Right cardiac atrium (tissue), 5 donors: ENCODE measurements around the gene KRT73. TPM values are rescaled to one million over a fixed set of nuclear protein-coding genes. Genes with fewer than 3 reads are reported as not detected.

Source experiments
- ATAC-seq, 2 donors: fragments of 200-7000 bp; cut with Tn5 transposase; one replicate each; pipeline versions ENCODE4 v1.8.0 to v1.9.1; 2020; ENCODE audit warnings: moderate library complexity in 2 of 2, mild to moderate bottlenecking in 1 of 2
- DNase-seq, 3 donors: peaks; one replicate each; pipeline ENCODE4 v3.0.0-alpha.2; 2020
- H3K27ac ChIP-seq: one replicate; pipeline ENCODE4 v1.5.1; 2013; ENCODE audit warnings: mild to moderate bottlenecking, low read length, control low read depth, moderate library complexity
- H3K27me3 ChIP-seq: one replicate; pipeline ENCODE4 v1.6.1; 2013; ENCODE audit not compliant: control insufficient read depth, insufficient read depth
- H3K4me1 ChIP-seq: one replicate; pipeline ENCODE4 v1.6.1; 2013; ENCODE audit warnings: low read length; ENCODE audit not compliant: control insufficient read depth, insufficient read depth
- H3K4me3 ChIP-seq: one replicate; pipeline ENCODE4 v1.5.1; 2013; ENCODE audit warnings: low read length, control low read depth
- H3K9me3 ChIP-seq: one replicate; pipeline ENCODE4 v1.6.1; 2013; ENCODE audit warnings: low read length; ENCODE audit not compliant: control insufficient read depth
- WGBS: extraction: QIAGEN DNeasy Blood & Tissue Kit; methylation state at CpG from one replicate; pipeline ENCODE4 v1.1.7; 2013; 5-methylcytosine and 5-hydroxymethylcytosine counted together
- intact Hi-C, 4 donors: fragments of 100-400 bp; cut with DNase I; formaldehyde crosslinking; loops; one replicate each; pipeline versions ENCODE4 v1.11.0 to v1.14.0; 2022 to 2023
- long read RNA-seq, 4 donors: library from polyadenylated mRNA; unstranded; transcript quantifications; one replicate each; pipeline ENCODE4 v2.0.0, GENCODE V29; 2020 to 2021
- polyA plus RNA-seq: library from polyadenylated mRNA; stranded (reverse); fragments of 200-250 nt; gene quantifications from one replicate; pipeline ENCODE4 v1.2.3, GENCODE V29; 2013
- total RNA-seq, 4 donors: library from RNA; stranded (reverse); fragmentation: NEBNext Ultra II Directional; extraction: Animal tissue kit (Norgen Biotek cat#: 25700); gene quantifications; one replicate each; pipeline ENCODE4 v1.2.1, GENCODE V29; 2021
- donor health status: healthy with polysubstance abuse.
- donor health status: DM: no; HTN: yes; CAD: no.
- donor health status: DM: no; HTN: no; CAD: no.
- donor health status: DM: no; HTN: yes; CAD: no; lungs with severe emphysema.
- donor health status: DM: yes; HTN: yes; CAD: no.

The KRT73 gene
- not detected for total RNA-seq
- not detected for polyA plus RNA-seq
- long read RNA-seq, donor 1 = 0 reads
- long read RNA-seq, donor 2 = 0 reads
- long read RNA-seq, donor 3 = 0 reads
- long read RNA-seq, donor 4 = 0 reads

GRCh38 chr12:52618216-52618615 is at the start of gene KRT73:
KRT73 (minus strand) TSS chr12:52618559; CDS start chr12:52618524, 35 bp downstream.
- no peak for ATAC-seq
- H3K27me3 ChIP-seq = no peaks in the 10 kb centered on the region
- intact Hi-C loops = no loop called here
- H3K9me3 ChIP-seq = no peaks in the 10 kb centered on the region
- no peak for DNase-seq
- no peaks in the 10 kb centered on the region for H3K4me1 ChIP-seq
- no peak within 1 kb of the TSS for H3K27ac ChIP-seq
- WGBS = 88% methylated on average over 14 of the region's 14 CpGs
- H3K4me3 ChIP-seq = no peak within 1 kb of the TSS

- H3K9me3 ChIP-seq = no peaks in the 10 kb centered on the region
- no peaks in the 10 kb centered on the region for H3K4me1 ChIP-seq
- ATAC-seq (no peak), DNase-seq (no peak)
- 78% methylated on average over 7 of the region's 7 CpGs for WGBS
- intact Hi-C loops = loop anchor here in 1 of 4 donors (10.0 kb wide), 1 partner anchor 207 kb away; no protein-coding TSS in a partner anchor
- H3K27ac ChIP-seq = no peak overlapping the region
- H3K27me3 ChIP-seq = peaks cover 4% of the 10 kb centered on the region
- no peak overlapping the region for H3K4me3 ChIP-seq
Observed at GRCh38 chr12:52667931-52668330, 49.6 kb upstream of the KRT73 start.

- Histone ChIP-seq H3K27me3 (peaks cover 4% of the 10 kb centered on the region), H3K4me3 (no peak overlapping the region), H3K27ac (no peak overlapping the region), H3K9me3 (no peaks in the 10 kb centered on the region), H3K4me1 (no peaks in the 10 kb centered on the region)
- no peak for DNase-seq
- intact Hi-C loops = loop anchor here in 1 of 4 donors (10.0 kb wide), 1 partner anchor 207 kb away; no protein-coding TSS in a partner anchor
- ATAC-seq = no peak
- 66% methylated on average over 9 of the region's 9 CpGs for WGBS
Observed at GRCh38 chr12:52667509-52667908, 49.1 kb upstream of the KRT73 start.

GRCh38 chr12:52666471-52666870 is 48.1 kb upstream of the KRT73 start:
- Histone ChIP-seq H3K27me3 (peaks cover 4% of the 10 kb centered on the region), H3K4me1 (no peaks in the 10 kb centered on the region), H3K27ac (no peak overlapping the region), H3K4me3 (no peak overlapping the region), H3K9me3 (no peaks in the 10 kb centered on the region)
- WGBS = 78% methylated on average over 3 of the region's 3 CpGs
- ATAC-seq (no peak), DNase-seq (no peak)
- intact Hi-C loops = loop anchor here in 1 of 4 donors (10.0 kb wide), 1 partner anchor 208 kb away; no protein-coding TSS in a partner anchor

GRCh38 chr12:52663420-52663819 is 45.1 kb upstream of the KRT73 start:
- no peaks in the 10 kb centered on the region for H3K27me3 ChIP-seq
- no peak overlapping the region for H3K27ac ChIP-seq
- ATAC-seq (no peak), DNase-seq (no peak)
- no peaks in the 10 kb centered on the region for H3K9me3 ChIP-seq
- intact Hi-C loops = loop anchor here in 1 of 4 donors (10.0 kb wide), 1 partner anchor 211 kb away; no protein-coding TSS in a partner anchor
- H3K4me3 ChIP-seq = no peak overlapping the region
- no peaks in the 10 kb centered on the region for H3K4me1 ChIP-seq

GRCh38 chr12:52662918-52663229 is 44.5 kb upstream of the KRT73 start:
- intact Hi-C loops = loop anchor here in 1 of 4 donors (10.0 kb wide), 1 partner anchor 212 kb away; no protein-coding TSS in a partner anchor
- Histone ChIP-seq H3K4me1 (no peaks in the 10 kb centered on the region), H3K27me3 (no peaks in the 10 kb centered on the region), H3K27ac (no peak overlapping the region), H3K9me3 (no peaks in the 10 kb centered on the region), H3K4me3 (no peak overlapping the region)
- DNase-seq (no peak), ATAC-seq (no peak)

GRCh38 chr12:52662093-52662917 is 43.9 kb upstream of the KRT73 start:
- H3K4me3 ChIP-seq = no peak overlapping the region
- 64% methylated on average over 10 of the region's 10 CpGs for WGBS
- ATAC-seq (no peak), DNase-seq (no peak)
- H3K27me3 ChIP-seq = no peaks in the 10 kb centered on the region
- H3K4me1 ChIP-seq = peaks cover 2% of the 10 kb centered on the region
- H3K27ac ChIP-seq = no peak overlapping the region
- no peaks in the 10 kb centered on the region for H3K9me3 ChIP-seq
- intact Hi-C loops = loop anchor here in 1 of 4 donors (10.0 kb wide), 1 partner anchor 212 kb away; no protein-coding TSS in a partner anchor

- H3K4me3 ChIP-seq = no peak overlapping the region
- H3K27ac ChIP-seq = no peak overlapping the region
- WGBS = 90% methylated on average over 3 of the region's 3 CpGs
- intact Hi-C loops = loop anchor here in 1 of 4 donors (10.0 kb wide), 1 partner anchor 213 kb away; no protein-coding TSS in a partner anchor
- DNase-seq = no peak
- ATAC-seq = no peak
- H3K27me3 ChIP-seq = no peaks in the 10 kb centered on the region
- no peaks in the 10 kb centered on the region for H3K9me3 ChIP-seq
- H3K4me1 ChIP-seq = peaks cover 2% of the 10 kb centered on the region
Observed at GRCh38 chr12:52661668-52662067, 43.3 kb upstream of the KRT73 start.

GRCh38 chr12:52660934-52661499 is 42.7 kb upstream of the KRT73 start:
- Histone ChIP-seq H3K27me3 (no peaks in the 10 kb centered on the region), H3K27ac (no peak overlapping the region), H3K9me3 (no peaks in the 10 kb centered on the region), H3K4me3 (no peak overlapping the region), H3K4me1 (peaks cover 2% of the 10 kb centered on the region)
- no peak for ATAC-seq
- 72% methylated on average over 3 of the region's 3 CpGs for WGBS
- intact Hi-C loops = loop anchor here in 1 of 4 donors (10.0 kb wide), 1 partner anchor 214 kb away; no protein-coding TSS in a partner anchor
- DNase-seq = no peak

- Histone ChIP-seq H3K4me3 (no peak overlapping the region), H3K9me3 (no peaks in the 10 kb centered on the region), H3K27me3 (no peaks in the 10 kb centered on the region), H3K27ac (no peak overlapping the region), H3K4me1 (peaks cover 2% of the 10 kb centered on the region)
- no peak for DNase-seq
- ATAC-seq = no peak
- intact Hi-C loops = loop anchor here in 1 of 4 donors (10.0 kb wide), 1 partner anchor 215 kb away; no protein-coding TSS in a partner anchor
- WGBS = 81% methylated on average over 4 of the region's 4 CpGs
Observed at GRCh38 chr12:52659951-52660350, 41.6 kb upstream of the KRT73 start.

- 69% methylated on average over 7 of the region's 7 CpGs for WGBS
- Histone ChIP-seq H3K27me3 (no peaks in the 10 kb centered on the region), H3K4me3 (no peak overlapping the region), H3K9me3 (no peaks in the 10 kb centered on the region), H3K4me1 (peaks cover 2% of the 10 kb centered on the region), H3K27ac (no peak overlapping the region)
- ATAC-seq (no peak), DNase-seq (no peak)
- intact Hi-C loops = no loop called here
Observed at GRCh38 chr12:52659395-52659794, 41.0 kb upstream of the KRT73 start.
